Measurements from ENCODE around the gene IL10RB.

IL10RB gene

DNA sequence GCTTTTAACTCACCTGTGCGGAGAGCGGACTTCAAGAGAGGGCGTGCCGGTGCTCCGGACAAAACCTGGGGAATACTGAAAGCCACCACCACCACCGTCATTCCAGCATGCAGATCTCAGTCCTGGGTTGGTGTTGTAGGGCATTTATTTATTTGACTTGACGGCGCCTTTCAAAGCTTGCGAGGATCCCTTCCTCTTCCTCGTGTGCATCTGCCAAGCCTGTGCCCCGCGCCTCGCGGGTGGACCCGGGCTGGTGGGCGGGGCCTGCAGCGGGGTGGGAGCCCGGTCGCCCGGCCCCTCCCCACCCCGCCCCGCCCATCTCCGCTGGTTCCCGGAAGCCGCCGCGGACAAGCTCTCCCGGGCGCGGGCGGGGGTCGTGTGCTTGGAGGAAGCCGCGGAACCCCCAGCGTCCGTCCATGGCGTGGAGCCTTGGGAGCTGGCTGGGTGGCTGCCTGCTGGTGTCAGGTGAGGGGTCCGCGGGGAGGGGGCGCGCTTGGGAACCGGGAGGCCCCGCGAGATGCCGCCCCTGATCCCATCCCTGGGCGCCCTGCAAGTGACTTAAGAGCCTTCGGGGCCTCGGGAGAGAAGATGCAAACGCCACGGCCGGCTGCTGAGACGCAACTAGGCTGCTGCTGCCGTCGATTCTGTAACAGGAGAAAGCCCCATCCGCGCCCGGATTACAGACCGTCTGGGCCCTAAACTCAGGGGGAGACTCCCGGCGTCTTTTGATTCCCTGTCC, at the start of gene IL10RB:
Gene IL10RB (plus strand): TSS at position 318 of the 739 bp plus-strand sequence. CDS start 99 bp downstream, at position 417.
- TF ChIP-seq, protein P1, sequence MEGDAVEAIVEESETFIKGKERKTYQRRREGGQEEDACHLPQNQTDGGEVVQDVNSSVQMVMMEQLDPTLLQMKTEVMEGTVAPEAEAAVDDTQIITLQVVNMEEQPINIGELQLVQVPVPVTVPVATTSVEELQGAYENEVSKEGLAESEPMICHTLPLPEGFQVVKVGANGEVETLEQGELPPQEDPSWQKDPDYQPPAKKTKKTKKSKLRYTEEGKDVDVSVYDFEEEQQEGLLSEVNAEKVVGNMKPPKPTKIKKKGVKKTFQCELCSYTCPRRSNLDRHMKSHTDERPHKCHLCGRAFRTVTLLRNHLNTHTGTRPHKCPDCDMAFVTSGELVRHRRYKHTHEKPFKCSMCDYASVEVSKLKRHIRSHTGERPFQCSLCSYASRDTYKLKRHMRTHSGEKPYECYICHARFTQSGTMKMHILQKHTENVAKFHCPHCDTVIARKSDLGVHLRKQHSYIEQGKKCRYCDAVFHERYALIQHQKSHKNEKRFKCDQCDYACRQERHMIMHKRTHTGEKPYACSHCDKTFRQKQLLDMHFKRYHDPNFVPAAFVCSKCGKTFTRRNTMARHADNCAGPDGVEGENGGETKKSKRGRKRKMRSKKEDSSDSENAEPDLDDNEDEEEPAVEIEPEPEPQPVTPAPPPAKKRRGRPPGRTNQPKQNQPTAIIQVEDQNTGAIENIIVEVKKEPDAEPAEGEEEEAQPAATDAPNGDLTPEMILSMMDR (IDR thresholded peaks at IDR 0.05): no peak

DNA sequence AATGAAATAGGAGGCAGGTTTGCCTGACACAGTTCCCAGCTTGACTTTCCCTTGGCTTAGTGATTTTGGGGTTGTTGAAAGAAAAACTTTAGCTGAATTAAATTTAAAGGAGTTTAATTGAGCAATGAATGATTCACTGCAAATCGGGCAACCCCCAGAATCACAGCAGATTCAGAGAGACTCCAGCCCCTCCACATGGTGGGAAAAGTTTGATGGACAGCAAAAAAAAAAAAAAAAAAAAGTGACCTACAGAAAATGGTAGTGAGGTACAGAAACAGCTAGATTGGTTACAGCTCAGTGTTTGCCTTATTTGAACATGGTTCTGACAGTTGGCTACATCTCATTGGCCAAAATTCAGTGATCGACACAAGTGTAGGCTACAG, 49.0 kb upstream of the IL10RB start:
- TF ChIP-seq, protein P1 (IDR thresholded peaks at IDR 0.05): no peak

DNA sequence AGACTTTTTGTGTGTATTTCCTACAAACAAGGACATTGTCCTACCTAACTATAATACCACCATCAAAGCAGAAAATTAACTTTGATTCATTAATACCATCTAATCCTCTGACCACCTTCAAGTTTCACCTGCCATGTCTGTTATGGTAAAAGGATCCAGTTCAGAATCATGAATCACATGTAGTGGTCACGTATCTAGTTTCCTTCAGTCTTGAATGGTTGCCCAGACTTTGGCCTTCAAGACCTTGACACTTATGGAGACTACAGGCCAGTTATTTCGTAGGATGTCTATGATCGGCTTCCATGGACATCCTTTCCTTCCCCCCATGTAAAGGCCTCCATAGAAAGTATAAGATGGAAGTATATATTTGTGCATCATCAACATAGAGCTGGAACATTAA, 46.9 kb upstream of the IL10RB start:
- TF ChIP-seq, protein P1 (IDR thresholded peaks at IDR 0.05): no peak

DNA sequence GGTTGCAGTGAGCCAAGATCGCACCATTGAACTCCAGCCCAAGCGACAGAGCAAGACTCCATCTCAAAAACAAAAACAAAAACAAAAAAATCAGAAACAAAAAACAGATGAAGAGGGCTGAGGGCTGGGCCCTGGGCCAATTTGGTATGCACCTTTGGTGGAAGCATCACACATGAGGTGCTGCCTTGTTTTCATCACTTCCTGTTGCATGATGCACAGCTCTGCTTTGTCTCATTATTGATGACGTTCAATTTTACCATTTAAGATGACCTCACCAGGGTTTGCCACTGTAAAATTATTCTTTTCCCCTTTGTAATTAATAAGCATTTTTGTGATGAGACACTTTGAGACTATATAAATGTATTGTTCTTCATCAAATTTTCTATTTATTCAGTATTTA, 46.2 kb upstream of the IL10RB start:
- TF ChIP-seq, protein P1 (IDR thresholded peaks at IDR 0.05): no peak

DNA sequence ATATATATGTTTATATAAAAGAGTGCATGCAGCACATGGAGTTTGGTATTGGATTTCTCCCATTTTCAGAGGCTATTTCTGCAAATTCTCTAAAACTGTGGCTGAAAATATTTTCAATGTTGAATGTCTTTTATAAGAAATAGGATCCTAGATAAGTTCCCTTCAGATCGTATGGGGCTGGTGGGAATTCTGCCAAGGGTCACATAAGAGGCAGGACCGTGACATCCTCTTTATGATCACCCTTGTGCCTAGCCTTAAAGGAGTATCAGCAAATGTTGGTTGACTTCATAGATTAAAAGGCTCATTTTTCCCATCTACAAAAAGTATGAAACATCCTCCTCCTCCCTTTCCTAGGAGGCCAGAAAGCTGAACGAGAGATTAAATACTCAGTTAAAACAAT, 37.7 kb upstream of the IL10RB start:
- TF ChIP-seq, protein P1 (IDR thresholded peaks at IDR 0.05): no peak

DNA sequence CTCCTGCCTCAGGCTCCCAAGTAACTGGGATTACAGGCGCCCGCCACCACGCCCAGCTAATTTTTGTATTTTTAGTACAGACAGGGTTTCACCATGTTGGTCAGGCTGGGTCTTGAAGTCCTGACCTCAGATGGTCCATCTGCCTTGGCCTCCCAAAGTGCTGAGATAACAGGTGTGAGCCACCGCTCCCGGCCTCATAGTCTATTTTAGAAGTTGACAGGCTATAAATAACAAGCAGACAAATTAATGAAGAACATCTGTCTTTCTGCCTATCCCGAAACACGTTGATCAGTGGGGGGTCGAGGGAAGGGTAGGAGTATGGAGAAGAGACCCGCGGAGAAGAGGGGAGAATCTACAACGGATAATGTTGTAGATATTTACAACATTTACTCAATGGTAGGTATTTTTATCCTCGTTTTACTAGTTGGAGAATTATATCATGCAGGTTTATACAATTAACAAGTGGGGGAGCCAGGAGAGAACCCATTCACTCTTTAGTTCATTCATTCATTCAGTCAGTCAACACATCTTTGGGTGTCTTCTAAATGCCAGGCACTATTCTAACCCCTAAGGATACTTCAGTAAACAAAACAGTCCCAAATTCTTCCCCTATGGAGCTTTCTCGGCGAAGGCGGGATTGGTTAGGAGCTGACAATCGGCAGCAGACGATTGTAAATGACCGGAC, 36.9 kb upstream of the IL10RB start:
- TF ChIP-seq, protein P1 (IDR thresholded peaks at IDR 0.05): no peak

DNA sequence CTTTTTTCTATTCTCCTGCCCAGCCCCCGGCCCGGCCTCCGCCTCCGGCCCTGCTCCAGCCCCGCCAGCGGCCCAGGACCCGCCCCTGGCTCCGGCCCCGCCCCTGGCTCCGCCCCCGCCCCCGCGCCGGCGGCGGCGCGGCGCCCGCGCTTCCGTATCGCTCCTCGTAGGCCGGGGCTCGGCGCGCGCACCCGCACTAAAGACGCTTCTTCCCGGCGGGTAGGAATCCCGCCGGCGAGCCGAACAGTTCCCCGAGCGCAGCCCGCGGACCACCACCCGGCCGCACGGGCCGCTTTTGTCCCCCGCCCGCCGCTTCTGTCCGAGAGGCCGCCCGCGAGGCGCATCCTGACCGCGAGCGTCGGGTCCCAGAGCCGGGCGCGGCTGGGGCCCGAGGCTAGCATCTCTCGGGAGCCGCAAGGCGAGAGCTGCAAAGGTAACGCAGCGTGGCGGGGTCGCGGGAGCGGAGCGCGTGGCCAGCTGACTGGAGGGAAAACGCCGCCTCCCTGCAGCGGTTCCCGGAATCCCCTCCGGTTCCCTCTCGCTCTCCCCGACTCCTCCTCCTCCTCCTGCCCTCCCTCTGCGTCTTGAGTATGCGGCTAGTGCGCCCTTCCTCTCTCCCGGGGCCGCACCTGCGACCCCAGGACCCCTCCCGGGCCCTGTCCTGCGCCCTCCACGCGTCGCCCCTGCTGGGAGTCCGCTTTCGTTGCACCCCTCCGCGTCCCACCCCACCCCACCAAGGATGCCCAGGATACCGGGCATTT, 36.2 kb upstream of the IL10RB start, which contains the start of gene IFNAR2:
Gene IFNAR2 (plus strand): TSS at position 155 of the 761 bp plus-strand sequence. CDS start 11,985 bp downstream, outside the sequence.
- TF ChIP-seq, protein P1 (IDR thresholded peaks at IDR 0.05): no peak

Data from LNCAP (cell line).